T follicular helper cell (primary cell): ENCODE measurements around the gene ESD.
"Not testable (repeated sequence)": the region's sequence is repeated elsewhere in the genome, so short reads cannot be mapped to it uniquely, and the experiment has no call there.

Source experiments
- DNase-seq: peaks from one replicate; pipeline ENCODE4 v3.0.0-alpha.2; 2020; ENCODE audit warnings: low read depth

ESD gene

GRCh38 chr13:46795321-46795720, 1.6 kb downstream of the ESD start:
- DNase-seq = no peak

GRCh38 chr13:46783504-46783903, 13.5 kb downstream of the ESD start:
- no peak for DNase-seq

DNA sequence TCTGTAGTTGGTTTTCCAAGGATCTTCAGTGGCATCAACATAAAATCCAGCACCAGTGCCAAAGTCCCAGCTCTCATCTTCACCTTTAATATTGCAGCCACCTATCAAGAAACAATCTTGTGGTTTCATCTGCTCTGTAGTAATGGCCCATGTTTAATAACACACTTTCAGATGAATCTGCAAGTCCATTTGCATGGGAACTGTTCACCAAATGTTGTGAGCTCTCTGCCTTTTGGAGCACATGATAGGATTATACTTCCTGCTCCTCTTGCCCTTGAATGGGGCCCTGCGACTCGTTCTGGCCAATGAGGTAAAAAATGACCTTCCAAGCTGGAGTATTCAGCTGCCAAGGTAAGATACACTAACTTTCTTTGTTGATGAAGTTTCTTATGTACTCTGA, 14.3 kb downstream of the ESD start:
- no peak for DNase-seq

- DNase-seq = no peak
Measured at GRCh38 chr13:46782066-46782465, 14.9 kb downstream of the ESD start.

DNA sequence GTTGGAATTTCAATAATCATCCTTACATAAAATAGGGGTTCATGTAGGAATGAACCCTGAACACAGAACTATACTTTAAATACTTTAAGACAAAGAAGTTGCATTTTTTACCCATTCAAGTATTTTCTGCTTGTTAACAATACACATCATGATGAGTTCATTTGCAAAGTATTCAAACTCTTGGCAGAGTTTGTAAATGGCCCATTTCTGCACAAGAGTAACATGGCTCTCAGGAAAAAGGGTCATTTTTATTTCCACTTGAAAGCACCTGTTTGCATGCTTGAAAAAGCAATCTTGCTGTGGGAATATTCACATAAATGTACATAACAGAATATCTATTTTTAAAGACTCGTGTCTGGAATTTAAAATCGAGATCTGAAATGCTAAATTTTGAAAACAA, 18.1 kb downstream of the ESD start:
- no peak for DNase-seq

DNA sequence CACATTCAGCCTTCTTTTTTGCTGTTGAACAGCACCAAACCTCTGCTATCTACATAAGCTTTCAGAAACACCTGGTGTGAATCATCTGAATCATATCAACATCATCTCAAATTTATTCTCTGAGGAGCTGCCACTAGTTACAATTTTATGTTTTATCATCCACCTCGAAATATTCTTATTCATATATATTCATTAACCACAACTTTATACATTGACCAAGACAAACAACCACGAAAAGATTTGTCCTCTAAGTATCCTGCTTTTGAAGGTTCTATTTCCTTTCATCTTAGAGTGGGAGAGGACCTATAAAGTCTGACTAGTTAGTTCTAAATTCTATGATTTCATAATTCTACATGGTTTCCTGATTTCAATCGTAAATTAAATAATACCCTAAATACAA, 18.9 kb downstream of the ESD start:
- no peak for DNase-seq

DNA sequence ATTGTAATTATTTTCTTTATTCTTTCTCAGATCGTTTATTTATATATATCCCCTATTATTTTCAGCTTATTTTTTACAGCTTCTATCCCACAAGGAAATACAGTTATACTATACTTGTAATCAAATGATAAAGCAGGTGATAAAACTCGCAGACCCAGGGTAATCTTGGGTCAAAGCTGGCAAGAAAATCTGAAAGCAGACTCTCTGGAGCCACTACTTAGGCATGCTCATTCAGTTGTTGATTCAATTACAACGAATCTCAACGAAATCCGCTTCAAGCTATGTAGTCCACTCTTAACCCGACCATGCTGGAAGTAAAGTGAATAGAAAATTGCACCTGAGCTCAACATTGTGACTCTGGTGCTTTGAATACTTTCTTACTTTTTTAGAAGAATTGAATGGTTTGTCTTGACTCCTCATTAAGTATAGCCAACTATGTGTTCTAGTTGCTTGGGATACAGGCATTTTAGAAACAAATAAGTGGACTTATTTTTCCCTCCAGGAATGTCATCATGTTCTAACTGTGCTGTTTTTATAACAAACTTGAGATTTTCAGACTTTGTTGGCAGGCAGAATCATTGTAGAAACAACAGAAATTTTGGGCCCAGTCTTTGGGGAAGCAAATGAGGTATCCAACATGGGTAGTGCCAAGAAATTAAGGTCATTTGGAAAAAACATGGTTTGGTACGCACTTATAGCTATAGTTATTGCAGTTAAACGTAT, 21.4 kb downstream of the ESD start:
- DNase-seq = no peak

DNA sequence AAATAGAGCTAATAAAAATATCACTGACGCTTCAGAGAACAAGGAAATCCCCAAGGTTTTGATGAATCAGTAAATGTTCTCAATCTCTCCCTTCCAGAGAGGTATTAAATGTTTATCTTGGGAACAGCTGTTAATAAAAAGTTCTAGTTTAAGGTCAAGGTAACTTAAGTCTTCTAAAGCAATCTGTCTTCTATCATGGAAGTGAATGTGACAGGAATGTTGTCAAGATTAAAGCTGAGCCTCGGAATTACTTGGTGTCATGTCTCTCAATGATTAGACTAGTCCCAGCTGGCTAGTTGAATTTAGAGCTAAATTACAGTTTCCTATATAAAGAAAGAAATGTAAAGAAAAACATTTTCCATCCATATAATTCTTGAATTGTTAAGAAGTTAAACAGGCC, 23.4 kb downstream of the ESD start:
- no peak for DNase-seq

DNA sequence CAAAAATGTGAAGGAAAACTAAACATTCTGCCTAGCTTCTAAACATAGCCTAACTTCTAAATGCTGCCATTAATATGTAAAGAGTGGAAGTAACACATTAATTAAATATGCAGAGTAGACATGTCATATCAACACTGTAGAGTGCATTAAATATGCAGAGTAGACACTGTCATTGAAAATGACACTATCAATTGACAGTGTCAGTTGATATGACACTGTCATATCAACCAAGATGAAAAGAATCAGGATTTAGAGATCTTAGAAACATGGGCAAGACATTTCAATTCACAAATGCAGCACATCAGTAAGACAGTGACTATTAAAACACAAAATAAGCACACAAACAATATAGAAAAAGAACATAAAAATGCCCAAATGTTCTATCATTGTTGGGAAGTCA, 25.3 kb downstream of the ESD start:
- DNase-seq = no peak

DNA sequence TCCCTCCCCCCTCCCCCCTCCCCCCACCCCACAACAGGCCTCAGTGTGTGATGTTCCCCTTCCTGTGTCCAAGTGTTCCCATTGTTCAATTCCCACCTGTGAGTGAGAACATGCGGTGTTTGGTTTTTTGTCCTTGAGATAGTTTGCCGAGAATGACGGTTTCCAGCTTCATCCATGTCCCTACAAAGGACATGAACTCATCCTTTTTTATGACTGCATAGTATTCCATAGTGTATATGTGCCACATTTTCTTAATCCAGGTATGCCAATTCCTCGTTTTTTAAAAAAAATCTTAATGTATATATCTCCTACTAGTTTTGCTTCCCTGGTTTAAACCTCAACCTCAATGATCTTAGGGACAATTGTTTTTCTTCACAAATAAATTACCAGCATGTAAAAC, 27.0 kb downstream of the ESD start:
- not testable (repeated sequence) for DNase-seq

DNA sequence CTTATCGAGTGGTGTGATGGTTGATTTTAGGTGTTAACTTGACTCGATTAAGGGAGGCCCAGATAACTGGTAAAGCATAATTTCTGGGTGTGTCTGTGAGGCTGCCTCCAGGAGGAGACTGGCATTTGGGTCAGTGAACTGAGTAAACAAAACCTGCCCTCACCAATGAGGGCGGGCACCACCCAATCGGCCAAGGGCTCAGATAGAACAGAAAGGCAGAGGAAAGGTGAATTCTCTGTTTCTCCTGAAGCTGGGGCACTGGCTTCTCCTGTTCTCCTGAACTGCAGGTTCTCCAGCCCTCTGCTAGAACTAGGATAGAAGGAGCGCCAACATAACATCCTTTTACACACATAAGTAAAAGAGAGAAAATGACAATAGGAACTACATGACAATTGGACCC, 35.1 kb downstream of the ESD start:
- DNase-seq = no peak

DNA sequence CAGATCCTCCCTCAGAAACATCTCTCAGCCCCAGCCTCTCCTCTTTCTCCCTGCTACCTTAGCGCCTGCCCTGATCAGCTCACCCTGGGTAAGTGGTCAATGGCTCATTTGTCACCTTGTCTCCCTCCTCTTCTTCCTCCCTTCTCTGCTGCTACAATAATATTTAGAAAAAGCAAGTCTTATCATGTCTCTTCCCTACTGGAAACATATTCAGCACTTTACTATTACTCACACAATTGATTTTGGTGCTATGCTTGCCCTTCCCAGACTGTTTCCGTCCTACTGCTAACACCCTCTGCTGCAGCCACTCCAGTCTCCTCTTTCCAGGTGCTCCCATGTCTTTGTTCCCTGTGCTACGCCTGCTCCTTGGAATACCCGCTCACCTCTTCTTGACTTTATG, 35.8 kb downstream of the ESD start:
- DNase-seq = no peak

GRCh38 chr13:46759846-46760245, 37.1 kb downstream of the ESD start:
- DNase-seq = no peak

GRCh38 chr13:46757640-46758039, 39.3 kb downstream of the ESD start:
- DNase-seq = no peak

- DNase-seq = no peak
Measured at GRCh38 chr13:46756977-46757376, 40.0 kb downstream of the ESD start.

GRCh38 chr13:46755508-46755907, 41.5 kb downstream of the ESD start:
- not testable (repeated sequence) for DNase-seq

DNA sequence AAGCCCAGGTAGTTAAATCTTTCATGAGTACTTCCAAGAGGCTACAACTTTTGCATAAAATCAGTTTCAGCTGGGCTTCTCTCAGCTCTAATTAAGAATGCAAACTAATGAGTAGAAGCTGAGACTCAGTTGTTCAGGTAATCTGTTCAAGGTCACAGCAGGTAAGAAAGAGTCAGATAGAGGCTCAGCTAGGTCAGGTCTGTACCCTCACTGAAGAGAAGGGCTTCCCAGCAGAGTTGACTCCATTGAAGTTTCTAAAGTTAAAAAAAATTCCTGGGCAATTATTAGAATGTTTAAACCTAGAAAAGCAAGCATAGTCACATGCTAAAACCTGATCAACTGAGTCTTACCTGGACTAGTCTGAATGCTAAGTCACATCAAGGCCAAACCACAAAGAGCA, 42.1 kb downstream of the ESD start:
- DNase-seq = no peak

GRCh38 chr13:46753917-46754316, 43.0 kb downstream of the ESD start:
- no peak for DNase-seq

- DNase-seq = no peak
Measured at GRCh38 chr13:46753137-46753536, 43.8 kb downstream of the ESD start.

DNA sequence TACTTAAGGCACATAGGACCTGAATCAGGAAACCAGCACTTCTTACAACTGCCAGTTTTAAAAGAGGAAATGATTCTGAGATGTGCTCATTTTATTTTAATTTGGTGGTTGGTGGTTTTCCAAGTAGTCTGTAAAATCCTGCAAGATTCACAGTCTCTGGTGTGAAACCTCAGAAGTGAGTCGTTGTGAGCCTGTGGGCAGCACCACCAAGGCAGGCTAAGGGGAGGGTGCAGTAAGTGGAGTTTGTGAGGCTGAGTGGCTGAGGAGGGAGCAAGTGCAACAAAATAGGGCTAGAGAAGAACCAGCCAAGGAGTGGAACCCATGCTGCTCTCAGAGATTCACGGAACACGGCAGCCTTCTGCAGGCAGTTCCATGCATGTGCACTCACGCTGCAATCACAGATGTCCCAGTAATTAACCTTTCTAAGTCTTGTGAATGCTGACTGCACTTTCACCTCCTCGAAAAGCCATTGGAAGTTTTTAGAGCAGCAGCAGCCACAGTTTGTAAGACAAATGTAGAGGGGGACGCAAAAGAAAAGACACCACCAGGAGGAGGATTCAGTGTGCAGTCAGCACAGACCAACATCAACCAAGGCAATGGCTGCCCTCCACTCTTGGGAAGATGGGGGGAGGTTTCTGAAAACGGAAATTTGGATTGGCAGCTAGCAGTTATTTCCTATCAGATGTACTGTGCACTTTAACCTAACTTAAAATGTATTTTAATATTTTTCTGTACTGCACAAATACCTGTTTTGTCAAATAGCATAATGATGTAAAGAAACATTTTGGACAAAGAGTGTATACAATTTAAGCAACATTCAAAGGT, 44.9 kb downstream of the ESD start:
- DNase-seq = no peak

DNA sequence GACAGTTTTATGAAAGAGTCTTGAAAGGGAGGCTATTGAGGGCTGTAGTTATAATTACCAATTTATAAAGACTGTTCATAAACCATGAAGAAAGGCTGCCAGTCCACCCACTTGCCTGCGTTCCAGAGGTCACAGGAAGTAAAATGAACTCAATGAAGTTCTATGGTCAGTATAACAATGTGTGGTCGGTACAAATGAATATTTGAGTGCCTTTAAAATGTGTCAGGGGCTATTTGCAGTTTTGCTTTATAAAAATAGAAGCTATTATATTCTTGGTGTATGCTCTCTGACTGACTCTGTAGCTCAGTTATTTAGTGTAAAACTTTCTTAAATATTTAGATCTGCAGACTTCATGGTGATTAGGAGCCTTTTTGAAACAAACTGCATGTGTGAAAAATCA, 47.0 kb downstream of the ESD start:
- DNase-seq = no peak

- DNase-seq = no peak
Measured at GRCh38 chr13:46748300-46748699, 48.7 kb downstream of the ESD start.

GRCh38 chr13:46747031-46747820, 49.7 kb downstream of the ESD start:
- DNase-seq = no peak
